Pancreas (tissue), 10 donors: ENCODE results near the gene NCBP2. TPM values are rescaled to one million over a fixed set of nuclear protein-coding genes. Genes with fewer than 3 reads are reported as not detected.

ENCODE experiments used
- ATAC-seq, 4 donors: fragments of 200-7000 bp; cut with Tn5 transposase; one replicate each; pipeline versions ENCODE4 v1.8.0 to v1.9.1; 2020; ENCODE audit warnings: mild to moderate bottlenecking in 4 of 4, moderate library complexity in 4 of 4
- DNase-seq, 6 donors: peaks; one replicate each; pipeline ENCODE4 v3.0.0-alpha.2; 2020
- FAIRE-seq: peaks from 2 replicates; lab custom pipeline; 2012; peaks lifted over from hg19 to GRCh38; lab: Jason Lieb, UNC
- H3K27ac ChIP-seq, 4 donors: fragments of 200-600 bp; sonication (generic); 1 replicate in 3 of 4; 2 replicates in 1 of 4; pipeline versions ENCODE4 v1.5.0 to v1.8.0; 2020
- H3K27me3 ChIP-seq, 4 donors: fragments of 200-600 bp; one replicate each; pipeline ENCODE4 v1.8.0; 2021
- H3K36me3 ChIP-seq, 3 donors: fragments of 200-600 bp; sonication (generic) in 1 of 3; one replicate each; pipeline versions ENCODE4 v1.5.0 to v1.8.0; 2020 to 2021
- H3K4me1 ChIP-seq, 3 donors: fragments of 200-600 bp; one replicate each; pipeline ENCODE4 v1.8.0; 2021
- H3K4me3 ChIP-seq, 4 donors: fragments of 200-600 bp; sonication (generic) in 2 of 4; one replicate each; pipeline versions ENCODE4 v1.5.0 to v1.8.0; 2020 to 2021
- H3K9me3 ChIP-seq, 4 donors: fragments of 200-600 bp; one replicate each; pipeline ENCODE4 v1.8.0; 2021
- CTCF ChIP-seq, 4 donors: fragments of 200-600 bp; sonication (generic) in 3 of 4; IDR thresholded peaks; one replicate each; pipeline versions ENCODE4 v1.5.0 to v1.8.0; 2021; ENCODE audit warnings: antibody characterized with exemption in 4 of 4
- WGBS, 2 donors: extraction: QIAGEN DNeasy Blood & Tissue Kit; methylation state at CpG; one replicate each; pipeline ENCODE4 v1.1.7; 2013; 5-methylcytosine and 5-hydroxymethylcytosine counted together
- intact Hi-C, 3 donors: fragments of 100-400 bp; cut with DNase I; formaldehyde crosslinking; loops; one replicate each; pipeline versions ENCODE4 v1.11.1 to v1.14.2; 2022
- polyA plus RNA-seq, 2 donors: library from polyadenylated mRNA; stranded (reverse); fragments of 200-250 nt; gene quantifications; one replicate each; pipeline ENCODE4 v1.2.3, GENCODE V29; 2013
- total RNA-seq, 6 donors: library from RNA; stranded (reverse); fragmentation: NEBNext Ultra II Directional in 4 of 6; extraction: Animal tissue kit (Norgen Biotek cat#: 25700) in 4 of 6; gene quantifications; one replicate each; pipeline versions ENCODE4 v1.2.1 to v1.2.4, GENCODE V29; 2021 to 2023
- donor health status: healthy with polysubstance abuse.
- donor health status: DM: no; HTN: no; CAD: no; lungs with moderate emphysema.
- donor health status: DM: no; HTN: no; CAD: no.
- donor health status: control.
- donor health status: control.
- donor health status: Bipolar disorder and iron deficiency.
- donor health status: DM: yes; HTN: yes; CAD: no.
- donor health status: DM: no; HTN: no; CAD: no.
- donor health status: DM: no; HTN: no; CAD: no.
- donor health status: DM: yes; HTN: yes; CAD: no.

Gene NCBP2
- total and polyA plus RNA-seq, 8 donors = 11.7 to 30.1 (median 19.3) TPM

GRCh38 chr3:196969134-196969659, 26.9 kb upstream of the NCBP2 start:
- peak overlapping the region; percentile 69 to 91 (median 86) for H3K4me3 ChIP-seq
- peak; percentile 21 to 43 (median 30) for ATAC-seq
- TF ChIP-seq CTCF (IDR thresholded peaks at IDR 0.05) = no peak
- no peaks in the 10 kb centered on the region for H3K36me3 ChIP-seq
- no peaks in the 10 kb centered on the region for H3K27me3 ChIP-seq
- H3K27ac ChIP-seq = peak overlapping the region in 2 of 4 donors; percentile 33 to 57
- intact Hi-C loops = loop anchor here in 1 of 3 donors (5.0 kb wide), 1 partner anchor 132 kb away; no protein-coding TSS in a partner anchor
- no peaks in the 10 kb centered on the region for H3K9me3 ChIP-seq
- peak in 2 of 6 donors; percentile 68 to 77 for DNase-seq
- H3K4me1 ChIP-seq = peaks cover 0 to 4% (median 0%) of the 10 kb centered on the region in 3 donors
- FAIRE-seq = no peak
- 0% methylated on average over 48 to 72 of the region's 72 CpGs for WGBS, 2 donors

- intact Hi-C loops = loop anchor here in 1 of 3 donors (5.0 kb wide), 1 partner anchor 131 kb away; no protein-coding TSS in a partner anchor
- FAIRE-seq = no peak
- H3K4me3 ChIP-seq = peak within 1 kb of the TSS; percentile 69 to 91 (median 86)
- H3K36me3 ChIP-seq = no peaks in the 10 kb centered on the region
- peak; percentile 27 to 81 (median 40) for DNase-seq
- ATAC-seq = peak; percentile 79 to 84 (median 82)
- H3K9me3 ChIP-seq = no peaks in the 10 kb centered on the region
- no peak for TF ChIP-seq CTCF (IDR thresholded peaks at IDR 0.05)
- peak within 1 kb of the TSS in 2 of 4 donors; percentile 33 to 57 for H3K27ac ChIP-seq
- no peaks in the 10 kb centered on the region for H3K27me3 ChIP-seq
- H3K4me1 ChIP-seq = peaks cover 0 to 4% (median 0%) of the 10 kb centered on the region in 3 donors
- 1 to 4% methylated on average over 57 to 98 of the region's 98 CpGs for WGBS, 2 donors
Observed at GRCh38 chr3:196968233-196969133, 26.2 kb upstream of the NCBP2 start, which contains the start of gene PIGZ. Gene PIGZ, minus strand, starts transcription at chr3:196968833. Its CDS starts 16,802 bp downstream, at chr3:196952031.

GRCh38 chr3:196967412-196968232, 25.3 kb upstream of the NCBP2 start:
- intact Hi-C loops = loop anchor here in 1 of 3 donors (5.0 kb wide), 1 partner anchor 130 kb away; no protein-coding TSS in a partner anchor

More at GRCh38 chr3:196967412-196968232, 25.3 kb upstream of the NCBP2 start:
- Histone ChIP-seq H3K36me3 (no peaks in the 10 kb centered on the region), H3K4me1 (peaks cover 0 to 4% (median 0%) of the 10 kb centered on the region in 3 donors), H3K27me3 (no peaks in the 10 kb centered on the region), H3K4me3 (peak overlapping the region in 3 of 4 donors; percentile 69 to 91 (median 83)), H3K27ac (no peak overlapping the region), H3K9me3 (no peaks in the 10 kb centered on the region)
- no peak for DNase-seq
- no peak for TF ChIP-seq CTCF (IDR thresholded peaks at IDR 0.05)
- WGBS, 2 donors = 73 to 79% methylated on average over 35 of the region's 35 CpGs
- FAIRE-seq = no peak
- ATAC-seq = no peak
